Retina (tissue), 1 donor: ENCODE results near the gene CYP4F2.
"Not testable (repeated sequence)": the region's sequence is repeated elsewhere in the genome, so short reads cannot be mapped to it uniquely, and the experiment has no call there.

Experiments used
- DNase-seq: peaks from one replicate; pipeline ENCODE4 v3.0.0-alpha.2; 2016

The CYP4F2 gene

DNA sequence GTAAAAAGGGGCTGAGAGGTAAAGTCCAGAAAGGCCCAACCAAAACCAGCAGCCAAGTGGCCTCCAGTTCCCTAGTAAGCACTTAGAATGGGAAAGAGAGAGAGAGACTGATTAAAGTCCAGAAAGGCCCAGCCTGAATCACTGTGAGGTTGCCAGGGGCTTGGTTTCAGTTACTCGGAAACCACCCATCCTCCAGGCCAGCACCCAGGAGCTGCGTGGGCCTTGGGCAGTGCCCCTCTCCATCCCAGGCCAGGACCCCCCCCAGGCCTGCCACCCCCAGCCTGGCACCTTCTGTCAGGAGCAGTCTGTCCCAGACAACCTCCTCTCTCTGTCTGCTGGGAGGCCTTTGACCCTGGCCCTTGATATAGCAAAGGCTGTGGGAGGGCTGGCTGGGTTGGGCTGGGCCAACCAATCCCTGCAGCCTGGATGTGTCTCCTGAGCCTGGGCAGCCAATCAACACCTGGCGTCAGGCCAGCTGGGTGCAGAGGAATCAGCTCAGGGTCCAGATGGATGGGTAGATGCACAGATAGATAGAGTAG is at the start of gene CYP4F2:
TSS of gene CYP4F2 (minus strand) at position 337 of the 539 bp plus-strand sequence. CDS start 463 bp downstream, outside the sequence.
- no peak for DNase-seq

DNA sequence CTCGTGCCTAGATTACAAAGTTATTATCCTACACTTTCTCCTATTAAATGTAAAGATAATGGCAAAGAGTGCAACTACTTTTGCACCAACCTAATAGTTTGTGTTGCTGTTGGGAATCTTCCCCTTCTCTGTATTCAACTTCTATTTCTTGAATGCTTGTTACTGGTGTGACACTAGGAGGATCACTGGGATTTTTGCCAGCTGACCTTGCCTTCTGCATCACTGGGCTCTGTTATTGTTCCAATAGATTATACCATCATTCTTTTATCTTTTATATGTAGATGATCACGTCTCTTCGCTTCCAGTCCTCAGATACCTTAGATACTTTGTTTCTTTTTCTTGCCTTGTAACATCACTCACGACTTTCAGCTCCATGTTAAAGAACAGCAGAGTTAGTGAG is 47.4 kb upstream of the CYP4F2 start:
- no peak for DNase-seq

DNA sequence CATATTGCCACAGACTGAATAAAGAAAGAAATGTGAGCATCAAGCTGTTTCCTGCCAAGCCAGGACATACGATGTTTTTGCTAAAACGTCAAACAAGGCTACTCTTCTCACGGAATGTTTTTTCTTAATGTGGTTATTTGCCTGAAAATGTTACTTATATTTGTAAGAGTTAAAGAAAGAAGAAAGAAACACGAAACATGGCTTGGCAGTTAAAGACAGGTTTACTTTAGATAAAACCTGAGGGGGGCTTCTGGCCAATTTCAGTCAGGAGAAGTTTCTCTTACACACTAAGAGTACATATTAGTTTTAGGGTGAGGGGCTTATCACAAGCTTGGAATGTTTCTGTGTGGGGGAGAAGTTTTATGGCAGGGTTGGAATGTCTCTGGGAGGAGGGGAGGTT is 46.5 kb upstream of the CYP4F2 start:
- DNase-seq: no peak

GRCh38 chr19:15937771-15938170 is 39.9 kb upstream of the CYP4F2 start:
- no peak for DNase-seq

GRCh38 chr19:15936950-15937349 is 39.1 kb upstream of the CYP4F2 start:
- no peak for DNase-seq

GRCh38 chr19:15936173-15936572 is 38.3 kb upstream of the CYP4F2 start:
- no peak for DNase-seq

DNA sequence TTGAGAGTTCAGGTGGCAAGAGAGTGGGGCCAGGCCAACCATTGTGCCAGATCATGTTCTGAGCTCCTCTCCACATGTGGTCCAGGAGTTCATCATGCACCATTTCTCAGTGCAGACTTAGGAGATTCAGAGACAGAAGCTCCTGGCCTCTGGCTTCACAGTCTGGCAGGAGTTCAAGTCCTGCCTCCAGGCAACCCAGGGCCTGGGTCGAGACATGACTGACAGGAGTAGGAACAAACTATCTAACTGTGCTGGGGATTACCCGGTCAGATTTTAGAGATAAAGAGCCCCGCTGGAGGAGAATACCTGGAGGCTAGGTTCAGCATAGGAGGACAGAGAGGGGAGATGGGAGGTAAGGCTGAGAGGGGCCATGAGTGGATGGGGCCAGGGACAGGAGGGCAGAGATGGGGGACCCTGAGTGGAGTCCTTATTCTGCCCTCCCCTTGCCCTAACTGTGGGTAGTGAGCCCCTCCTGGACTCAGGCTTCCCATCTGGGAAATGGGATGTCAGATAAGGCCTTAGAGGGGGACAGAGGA is 37.4 kb upstream of the CYP4F2 start:
- DNase-seq: no peak

DNA sequence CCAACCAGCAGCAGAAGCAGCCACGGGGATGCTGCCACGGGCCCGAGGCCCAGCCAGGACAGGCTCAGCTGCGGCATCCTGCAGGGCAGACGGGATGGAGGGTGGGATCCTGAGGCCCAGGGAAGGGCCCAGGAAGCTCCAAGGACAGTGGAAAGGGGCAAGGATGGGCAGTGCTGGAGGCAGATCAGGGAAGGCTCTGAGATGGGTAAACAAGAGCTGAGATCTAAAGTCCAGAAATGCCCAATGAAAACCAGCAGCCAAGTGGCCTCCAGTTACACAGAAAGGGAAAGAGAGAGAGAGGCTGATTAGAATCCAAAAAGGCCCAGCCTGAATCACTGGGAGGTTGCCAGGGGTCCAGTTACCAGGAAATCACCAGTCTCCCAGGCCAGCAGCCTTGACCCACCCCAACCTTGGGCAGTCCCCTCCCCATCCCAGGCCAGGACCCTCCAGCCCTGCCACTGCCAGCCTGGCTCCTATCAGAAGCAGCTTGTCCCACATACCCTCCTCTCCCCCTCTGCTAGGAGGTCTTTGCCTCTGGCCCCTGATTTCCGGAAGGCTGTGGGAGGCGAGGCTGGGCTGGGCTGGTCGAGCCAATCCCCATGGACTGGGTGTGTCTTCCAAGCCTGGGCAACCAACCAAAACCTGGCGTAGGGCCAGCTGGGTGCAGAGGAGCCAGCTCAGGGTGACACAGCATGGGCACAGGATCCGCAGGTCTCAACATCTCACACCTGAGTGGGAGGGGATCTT is 36.6 kb upstream of the CYP4F2 start, which contains the start of gene CYP4F11:
TSS of gene CYP4F11 (minus strand) at position 198 of the 747 bp plus-strand sequence. CDS start at position 77, 121 bp downstream.
- no peak for DNase-seq

DNA sequence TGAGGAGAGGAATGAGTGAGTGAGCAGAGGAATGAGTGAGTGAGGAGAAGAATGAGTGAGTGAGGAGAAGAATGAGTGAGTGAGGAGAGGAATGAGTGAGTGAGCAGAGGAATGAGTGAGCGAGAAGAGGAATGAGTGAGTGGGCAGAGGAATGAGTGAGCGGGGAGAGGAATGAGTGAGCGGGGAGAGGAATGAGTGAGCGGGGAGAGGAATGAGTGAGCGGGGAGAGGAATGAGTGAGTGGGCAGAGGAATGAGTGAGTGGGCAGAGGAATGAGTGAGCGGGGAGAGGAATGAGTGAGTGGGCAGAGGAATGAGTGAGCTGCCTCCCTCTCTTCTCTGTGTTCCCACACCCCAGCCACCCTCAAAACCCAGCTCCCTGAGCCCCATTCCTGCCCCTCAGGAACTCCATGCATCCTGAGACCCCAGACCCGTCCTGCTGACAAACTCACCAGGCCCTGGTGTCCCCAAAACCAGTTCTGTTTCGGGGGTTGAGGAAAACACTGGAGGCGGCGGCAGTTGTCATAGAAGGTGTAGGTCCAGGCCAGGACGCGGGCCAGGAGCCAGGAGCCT is 36.0 kb upstream of the CYP4F2 start:
- DNase-seq: not testable (repeated sequence)

DNA sequence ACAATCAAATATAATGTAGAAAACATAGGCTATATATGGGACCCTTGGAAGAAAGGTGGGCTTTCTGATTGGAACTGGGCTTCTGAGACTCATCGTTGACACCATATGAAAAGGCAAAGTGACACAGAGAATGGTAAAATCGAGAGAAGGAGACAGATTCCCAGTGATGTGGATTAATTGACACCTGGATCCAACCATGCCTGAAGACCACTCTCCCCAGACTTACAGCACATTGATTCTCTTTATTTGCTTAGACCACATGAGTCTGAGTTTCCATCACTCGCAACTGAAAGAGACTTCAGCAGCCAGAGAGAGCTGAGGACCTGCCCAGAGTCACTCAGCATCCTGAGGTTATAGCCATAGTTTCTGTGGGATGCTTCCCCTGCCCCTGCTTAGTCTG is 30.4 kb upstream of the CYP4F2 start:
- DNase-seq: no peak

- DNase-seq: no peak
These were observed 28.6 kb upstream of the CYP4F2 start for GRCh38 chr19:15926484-15926883.

DNA sequence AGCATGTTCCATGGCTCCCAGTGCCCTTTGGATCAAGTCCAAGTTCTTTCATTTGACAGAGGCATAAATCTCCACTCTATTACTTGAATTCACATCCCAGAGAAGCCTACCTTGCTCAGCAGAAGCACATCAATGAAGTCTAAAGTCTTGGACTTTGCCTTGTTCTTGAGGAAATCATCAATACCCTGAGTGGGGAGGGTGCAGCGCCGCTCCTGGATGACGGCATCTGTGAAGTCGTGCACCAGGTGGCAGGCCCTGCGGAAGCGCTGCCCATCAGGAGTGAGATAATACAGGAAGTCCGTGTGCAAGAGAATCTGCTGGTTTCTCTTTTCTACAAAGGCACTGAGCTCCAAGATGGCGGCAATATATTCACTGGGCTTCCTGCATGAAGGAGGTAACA is 25.8 kb upstream of the CYP4F2 start:
- no peak for DNase-seq

- no peak for DNase-seq
These were observed 24.1 kb upstream of the CYP4F2 start for GRCh38 chr19:15922021-15922420.

- no peak for DNase-seq
These were observed 21.4 kb upstream of the CYP4F2 start for GRCh38 chr19:15919243-15919642.

- DNase-seq: no peak
These were observed 17.2 kb upstream of the CYP4F2 start for GRCh38 chr19:15915109-15915508.

DNA sequence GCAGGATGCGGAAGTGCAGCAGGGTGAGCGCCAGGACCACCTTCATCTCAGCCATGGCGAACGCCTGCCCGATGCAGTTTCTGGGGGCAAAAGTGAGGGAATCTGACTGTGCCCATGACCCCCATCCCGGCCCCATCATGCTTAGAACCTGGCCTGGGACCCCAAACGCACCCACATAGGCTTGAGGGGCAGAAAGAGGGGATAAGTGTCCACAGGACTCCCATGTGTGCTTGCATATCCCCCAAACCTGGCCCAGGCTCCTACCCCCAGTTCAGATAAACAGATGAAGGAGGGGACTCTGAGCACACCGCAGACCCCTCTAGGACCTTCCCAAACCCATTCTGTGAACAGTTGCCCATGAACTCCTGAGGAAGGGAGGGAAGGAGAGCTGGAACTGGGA is 16.0 kb upstream of the CYP4F2 start:
- no peak for DNase-seq

GRCh38 chr19:15913384-15913783 is 15.5 kb upstream of the CYP4F2 start:
- DNase-seq: no peak

- peak; percentile 47 for DNase-seq
These were observed 13.8 kb upstream of the CYP4F2 start for GRCh38 chr19:15911599-15912235.

DNA sequence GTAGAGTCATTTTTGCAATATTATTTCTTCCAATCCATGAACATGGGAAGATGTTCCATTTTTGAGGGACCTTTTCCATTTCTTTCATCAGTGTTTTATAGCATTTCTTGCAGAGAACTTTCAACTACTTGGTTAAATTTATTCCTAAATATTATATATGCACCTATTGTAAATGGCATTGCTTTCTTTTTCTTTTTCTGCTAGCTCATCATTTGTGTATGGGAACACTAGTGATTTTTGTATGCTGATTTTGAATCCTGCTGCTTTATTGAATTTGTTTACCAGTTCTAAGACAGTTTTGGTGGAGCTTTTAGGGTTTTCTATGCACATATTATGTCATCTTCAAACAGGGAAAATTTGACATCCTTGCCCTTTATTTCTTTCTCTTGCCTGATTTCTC is 7.2 kb upstream of the CYP4F2 start:
- DNase-seq: no peak

- not testable (repeated sequence) for DNase-seq
These were observed 5.0 kb upstream of the CYP4F2 start for GRCh38 chr19:15902898-15903297.

DNA sequence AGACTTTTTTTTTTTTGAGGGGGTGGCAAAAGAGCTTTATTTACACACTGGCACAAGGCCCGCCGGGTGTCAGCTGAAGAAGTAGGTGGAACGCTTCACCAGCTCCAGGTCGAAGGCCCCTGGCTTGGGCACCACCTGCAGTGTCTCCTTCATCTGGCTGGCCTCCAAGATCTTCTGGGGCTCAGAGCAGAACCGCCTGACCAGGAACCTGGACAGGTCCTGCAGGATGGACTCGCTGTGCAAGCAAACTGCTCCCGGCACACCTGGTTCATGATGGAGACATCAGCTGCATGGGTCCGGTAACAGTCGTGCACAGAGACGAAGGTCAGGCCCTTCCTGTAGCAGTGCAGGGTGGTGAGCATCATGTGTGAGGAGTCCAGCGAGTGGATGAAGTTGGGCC is 4.4 kb upstream of the CYP4F2 start:
- no peak for DNase-seq

DNA sequence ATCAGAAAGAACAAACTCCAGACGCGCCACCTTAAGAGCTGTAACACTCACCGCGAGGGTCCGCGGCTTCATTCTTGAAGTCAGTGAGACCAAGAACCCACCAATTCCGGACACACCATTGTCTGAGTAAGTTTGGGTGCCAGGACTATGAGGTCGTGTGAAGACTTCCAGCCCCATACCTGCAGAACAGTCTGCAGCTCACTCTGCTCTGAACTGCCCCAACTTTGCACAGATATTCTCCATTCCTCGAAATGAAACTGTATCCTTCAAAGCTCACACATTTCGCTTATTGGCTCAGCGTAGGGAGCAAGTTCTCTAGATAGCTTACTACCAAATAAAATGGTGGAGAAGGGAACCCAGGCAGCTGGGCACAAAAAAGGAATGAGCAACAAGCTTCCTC is 2.6 kb upstream of the CYP4F2 start:
- no peak for DNase-seq

GRCh38 chr19:15900032-15900431 is 2.2 kb upstream of the CYP4F2 start:
- DNase-seq: not testable (repeated sequence)

DNA sequence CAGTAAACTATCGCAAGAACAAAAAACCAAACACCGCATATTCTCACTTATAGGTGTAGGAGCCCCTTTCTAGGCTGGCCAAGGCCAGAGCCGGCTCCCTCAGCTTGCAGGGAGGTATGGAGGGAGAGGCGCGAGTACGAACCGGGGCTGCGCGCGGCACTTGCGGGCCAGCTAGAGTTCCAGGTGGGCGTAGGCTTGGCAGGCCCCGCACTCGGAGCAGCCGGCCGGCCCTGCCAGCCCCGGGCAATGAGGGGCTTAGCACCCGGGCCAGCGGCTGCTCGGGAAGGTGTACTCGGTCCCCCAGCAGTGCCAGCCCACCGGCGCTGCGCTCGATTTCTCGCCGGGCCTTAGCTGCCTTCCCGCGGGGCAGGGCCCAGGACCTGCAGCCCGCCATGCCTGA is 1.7 kb upstream of the CYP4F2 start:
- peak; percentile 11 for DNase-seq
